DND-41 (cell line): Measurements from ENCODE around the gene METTL9.

Experiments used
- EZH2 ChIP-seq: IDR thresholded peaks from 3 replicates; pipeline ENCODE4 v1.6.1; 2012; ENCODE audit warnings: borderline replicate concordance, low read depth, mild to moderate bottlenecking, moderate library complexity, low read length, inconsistent platforms; ENCODE audit not compliant: severe bottlenecking
- TF ChIP-seq, protein P1 (sequence below): IDR thresholded peaks from 2 replicates; pipeline ENCODE4 v1.5.1; 2012; ENCODE audit warnings: borderline replicate concordance, low read length, moderate library complexity, mild to moderate bottlenecking; ENCODE audit not compliant: poor library complexity, severe bottlenecking; ENCODE audit errors: extremely low read depth

DNA sequence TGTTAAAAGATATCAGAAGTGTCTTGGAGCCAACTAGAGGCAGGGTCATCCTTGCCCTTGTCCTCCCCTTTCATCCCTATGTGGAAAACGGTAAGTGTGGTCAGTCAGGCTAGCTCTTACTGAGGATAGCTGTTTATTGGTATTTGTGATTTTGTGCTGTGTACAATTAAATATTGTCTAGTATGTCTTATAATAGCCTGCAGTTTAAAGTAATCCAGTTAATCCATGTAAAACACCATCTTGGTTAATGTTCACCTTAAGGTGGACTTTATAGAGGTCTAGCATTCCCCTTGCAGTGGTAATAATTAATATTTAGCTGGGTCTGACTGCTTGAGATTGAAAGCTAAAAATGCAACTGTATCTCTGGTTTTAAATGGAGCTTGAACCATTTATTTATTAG lies 25.6 kb downstream of the METTL9 start:
- TF ChIP-seq, protein P1, sequence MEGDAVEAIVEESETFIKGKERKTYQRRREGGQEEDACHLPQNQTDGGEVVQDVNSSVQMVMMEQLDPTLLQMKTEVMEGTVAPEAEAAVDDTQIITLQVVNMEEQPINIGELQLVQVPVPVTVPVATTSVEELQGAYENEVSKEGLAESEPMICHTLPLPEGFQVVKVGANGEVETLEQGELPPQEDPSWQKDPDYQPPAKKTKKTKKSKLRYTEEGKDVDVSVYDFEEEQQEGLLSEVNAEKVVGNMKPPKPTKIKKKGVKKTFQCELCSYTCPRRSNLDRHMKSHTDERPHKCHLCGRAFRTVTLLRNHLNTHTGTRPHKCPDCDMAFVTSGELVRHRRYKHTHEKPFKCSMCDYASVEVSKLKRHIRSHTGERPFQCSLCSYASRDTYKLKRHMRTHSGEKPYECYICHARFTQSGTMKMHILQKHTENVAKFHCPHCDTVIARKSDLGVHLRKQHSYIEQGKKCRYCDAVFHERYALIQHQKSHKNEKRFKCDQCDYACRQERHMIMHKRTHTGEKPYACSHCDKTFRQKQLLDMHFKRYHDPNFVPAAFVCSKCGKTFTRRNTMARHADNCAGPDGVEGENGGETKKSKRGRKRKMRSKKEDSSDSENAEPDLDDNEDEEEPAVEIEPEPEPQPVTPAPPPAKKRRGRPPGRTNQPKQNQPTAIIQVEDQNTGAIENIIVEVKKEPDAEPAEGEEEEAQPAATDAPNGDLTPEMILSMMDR: no peak
- TF ChIP-seq EZH2: no peak
